ENCODE data around the gene CCR9.

CCR9 gene

GRCh38 chr3:45949432-45949831 is 63.1 kb downstream of the CCR9 start:
- TF ChIP-seq CTCF (IDR thresholded peaks at IDR 0.05) (no peak), ZFX (IDR thresholded peaks at IDR 0.05; ENCODE audit: borderline replicate concordance) (no peak)
- no peak overlapping the region for H3K27ac ChIP-seq

GRCh38 chr3:45950131-45950530 is 63.8 kb downstream of the CCR9 start:
- no peak for TF ChIP-seq ZFX (IDR thresholded peaks at IDR 0.05; ENCODE audit: borderline replicate concordance)
- no peak for TF ChIP-seq CTCF (IDR thresholded peaks at IDR 0.05)
- no peak overlapping the region for H3K27ac ChIP-seq

- no peak for TF ChIP-seq ZFX (IDR thresholded peaks at IDR 0.05; ENCODE audit: borderline replicate concordance)
- no peak for TF ChIP-seq CTCF (IDR thresholded peaks at IDR 0.05)
These were observed 64.6 kb downstream of the CCR9 start for GRCh38 chr3:45950686-45951600.

GRCh38 chr3:45951946-45952345 is 65.6 kb downstream of the CCR9 start:
- H3K27ac ChIP-seq: no peak overlapping the region
- TF ChIP-seq ZFX (IDR thresholded peaks at IDR 0.05; ENCODE audit: borderline replicate concordance): no peak
- no peak for TF ChIP-seq CTCF (IDR thresholded peaks at IDR 0.05)

More at GRCh38 chr3:45950686-45951600, 64.6 kb downstream of the CCR9 start:
- H3K27ac ChIP-seq: no peak overlapping the region

- TF ChIP-seq CTCF (IDR thresholded peaks at IDR 0.05) (no peak), ZFX (IDR thresholded peaks at IDR 0.05; ENCODE audit: borderline replicate concordance) (no peak)
These were observed 66.1 kb downstream of the CCR9 start for GRCh38 chr3:45952456-45952855.

More at GRCh38 chr3:45952456-45952855, 66.1 kb downstream of the CCR9 start:
- H3K27ac ChIP-seq: no peak overlapping the region
